Mammary epithelial cell (primary cell): Measurements from ENCODE around the gene SHROOM1.

Experiments
- CTCF ChIP-seq, 2 donors: IDR thresholded peaks in 1 of 2; conservative IDR thresholded peaks in 1 of 2; 2 replicates each; pipeline ENCODE4 v1.5.1; 2011 to 2012; ENCODE audit warnings: inconsistent platforms in 2 of 2, low read length in 2 of 2, mild to moderate bottlenecking in 2 of 2, control low read depth in 1 of 2, low read depth in 1 of 2; ENCODE audit not compliant: insufficient read depth in 1 of 2; ENCODE audit errors: extremely low read depth in 1 of 2
- EZH2 ChIP-seq: IDR thresholded peaks from 2 replicates; pipeline ENCODE4 v1.6.1; 2012; ENCODE audit warnings: low read length, inconsistent platforms, borderline replicate concordance

GRCh38 chr5:132848270-132848669, 17.8 kb upstream of the SHROOM1 start:
- TF ChIP-seq CTCF (conservative IDR thresholded peaks at IDR 0.05 in 1 of 2, IDR thresholded peaks at IDR 0.05 in 1 of 2; ENCODE audit: extremely low read depth in 1 of 2, insufficient read depth in 1 of 2, low read depth in 1 of 2, low read length in 2 of 2) (no peak), EZH2 (no peak)
